K562 (cell line): ENCODE data around the gene MYBPC3. TPM values are rescaled to one million over a fixed set of nuclear protein-coding genes. Genes with fewer than 3 reads are reported as not detected.

Source experiments
- CBX5 ChIP-seq: IDR thresholded peaks from 2 replicates; pipeline ENCODE4 v1.6.1; 2014; ENCODE audit warnings: low read depth, borderline replicate concordance
- CTCFL ChIP-seq: IDR thresholded peaks from 2 replicates; pipeline ENCODE4 v1.6.1; 2011; ENCODE audit warnings: borderline replicate concordance, low read depth, mild to moderate bottlenecking, moderate library complexity, low read length; ENCODE audit not compliant: insufficient read depth, poor library complexity, severe bottlenecking
- EGR1 ChIP-seq: fragments of 450-650 bp; conservative IDR thresholded peaks from 2 replicates; pipeline ENCODE4 v1.6.1; 2017; ENCODE audit warnings: mild to moderate bottlenecking
- ELK3 ChIP-seq: fragments of 450-650 bp; formaldehyde crosslinking; IDR thresholded peaks from 2 replicates; pipeline ENCODE4 v1.4.0; 2020; ENCODE audit warnings: mild to moderate bottlenecking
- HDGF ChIP-seq: fragments of 450-650 bp; IDR thresholded peaks from 2 replicates; pipeline ENCODE4 v1.6.1; 2016
- IRF2 ChIP-seq: sonication (generic); formaldehyde crosslinking; IDR thresholded peaks from 2 replicates; pipeline ENCODE4 v1.8.1; 2022; ENCODE audit warnings: mild to moderate bottlenecking, missing genetic modification reagents
- MTA1 ChIP-seq: fragments of 450-650 bp; IDR thresholded peaks from 2 replicates; pipeline ENCODE4 v1.6.1; 2017; ENCODE audit warnings: borderline replicate concordance
- NRF1 ChIP-seq, 2 experiments: fragments of 450-650 bp; IDR thresholded peaks in 1 of 2; conservative IDR thresholded peaks in 1 of 2; 2 replicates each; pipeline ENCODE4 v1.6.1; 2014; ENCODE audit warnings: mild to moderate bottlenecking in 2 of 2
- PATZ1 ChIP-seq: fragments of 250-450 bp; sonication (Bioruptor Pico); IDR thresholded peaks from 2 replicates; pipeline ENCODE4 v1.5.0; 2020; ENCODE audit warnings: mild to moderate bottlenecking, borderline replicate concordance
- PHF8 ChIP-seq: fragments of 200-600 bp; sonication (generic); IDR thresholded peaks from 2 replicates; pipeline ENCODE4 v1.6.1; 2012; ENCODE audit warnings: mixed run types, mild to moderate bottlenecking, inconsistent platforms, low read length, moderate library complexity, borderline replicate concordance
- SUPT5H ChIP-seq: fragments of 450-650 bp; IDR thresholded peaks from 2 replicates; pipeline ENCODE4 v1.6.1; 2016
- XRCC5 ChIP-seq: fragments of 200-400 bp; formaldehyde crosslinking; IDR thresholded peaks from 2 replicates; pipeline ENCODE4 v1.6.1; 2017; ENCODE audit warnings: low read depth, mild to moderate bottlenecking, low read length
- ZBTB33 ChIP-seq: sonication (generic); formaldehyde crosslinking; IDR thresholded peaks from 2 replicates; pipeline ENCODE4 v1.8.1; 2023; ENCODE audit warnings: mild to moderate bottlenecking, missing genetic modification reagents
- ZNF253 ChIP-seq: fragments of 250-450 bp; sonication (Bioruptor Pico); conservative IDR thresholded peaks from 2 replicates; pipeline ENCODE4 v1.6.1; 2021; ENCODE audit warnings: mild to moderate bottlenecking
- polyA plus RNA-seq, 8 experiments: library from polyadenylated mRNA; depleted of rRNA in 4 of 8; stranded (reverse) in 5 of 8; unstranded in 3 of 8; fragments of >200 nt; fragmentation: Nextera tagmentation in 2 of 8; fragmentation: Illumina TruSeq in 1 of 8; extraction: Ambion mirVana in 2 of 8; extraction: Trizol in 1 of 8; gene quantifications; 2 replicates each; pipeline versions ENCODE4 v1.2.1 to v1.2.3, GENCODE V29; 2011 to 2014; ENCODE audit warnings: inconsistent platforms in 1 of 8, missing spikeins in 1 of 8
- total RNA-seq, 7 experiments: library from RNA; depleted of rRNA in 6 of 7; stranded (reverse); fragments of >200 nt in 6 of 7; fragmentation: Illumina TruSeq in 2 of 7; extraction: Trizol in 2 of 7; gene quantifications; 2 replicates each; pipeline versions ENCODE4 v1.2.1 to v1.2.3, GENCODE V29; 2011 to 2021; ENCODE audit warnings: low replicate concordance in 1 of 7

MYBPC3 gene
- total and polyA plus RNA-seq, 9 of the 15 experiments (the other 6 are each of a cell fraction or from before 2014, with no cell fraction given): 0.01 TPM; not detected in 8

- TF ChIP-seq ELK3: no peak
- 0 out of 2 replicates have a peak, but pooled peaks have one; percentile 4 for TF ChIP-seq CBX5
- TF ChIP-seq MTA1: no peak
- TF ChIP-seq CTCFL: no peak
- no peak for TF ChIP-seq ZNF253 (CRISPR knock-in tag)
- TF ChIP-seq HDGF: no peak
- TF ChIP-seq EGR1: peak; percentile 64
- no peak for TF ChIP-seq PATZ1 (CRISPR knock-in tag)
- no peak for TF ChIP-seq XRCC5
- no peak for TF ChIP-seq NRF1 (conservative IDR thresholded peaks at IDR 0.05 in 1 of 2, IDR thresholded peaks at IDR 0.05 in 1 of 2)
- 0 out of 2 replicates have a peak, but pooled peaks have one; percentile 40 for TF ChIP-seq SUPT5H
- TF ChIP-seq ZBTB33 (CRISPR knock-in tag): no peak
- no peak for TF ChIP-seq PHF8
- peak; percentile 69; the same call in 1 of the 2 replicates for TF ChIP-seq IRF2 (CRISPR knock-in tag)
Observed at GRCh38 chr11:47356129-47356997, 3.9 kb upstream of the MYBPC3 start (continued).
